ENCODE data around the gene SYNPO2.
"Not testable (repeated sequence)": the region's sequence is repeated elsewhere in the genome, so short reads cannot be mapped to it uniquely, and the experiment has no call there.

SYNPO2 gene

GRCh38 chr4:118888666-118889311 is at the start of gene SYNPO2:
TSS of gene SYNPO2 (plus strand) at chr4:118888854. CDS start at chr4:118889037, 183 bp downstream.
- DNase-seq (ENCODE audit: low read depth), result no peak

GRCh38 chr4:118839221-118839927 is 49.3 kb upstream of the SYNPO2 start:
- no peak for DNase-seq (ENCODE audit: low read depth)

GRCh38 chr4:118842055-118842454 is 46.6 kb upstream of the SYNPO2 start:
- no peak for DNase-seq (ENCODE audit: low read depth)

GRCh38 chr4:118843237-118843636 is 45.4 kb upstream of the SYNPO2 start:
- DNase-seq (ENCODE audit: low read depth), result no peak

GRCh38 chr4:118845552-118846050 is 43.1 kb upstream of the SYNPO2 start:
- no peak for DNase-seq (ENCODE audit: low read depth)

- no peak for DNase-seq (ENCODE audit: low read depth)
Observed at GRCh38 chr4:118846979-118847378, 41.7 kb upstream of the SYNPO2 start.

- DNase-seq (ENCODE audit: low read depth), result no peak
Observed at GRCh38 chr4:118848242-118848641, 40.4 kb upstream of the SYNPO2 start.

- no peak for DNase-seq (ENCODE audit: low read depth)
Observed at GRCh38 chr4:118848901-118849300, 39.8 kb upstream of the SYNPO2 start.

- DNase-seq (ENCODE audit: low read depth), result no peak
Observed at GRCh38 chr4:118849867-118850487, 38.7 kb upstream of the SYNPO2 start.

GRCh38 chr4:118850488-118851173 is 38.0 kb upstream of the SYNPO2 start:
- DNase-seq (ENCODE audit: low read depth), result peak; percentile 3

GRCh38 chr4:118857760-118858159 is 30.9 kb upstream of the SYNPO2 start:
- DNase-seq (ENCODE audit: low read depth), result no peak

- DNase-seq (ENCODE audit: low read depth), result no peak
Observed at GRCh38 chr4:118858779-118859178, 29.9 kb upstream of the SYNPO2 start.

GRCh38 chr4:118865091-118865708 is 23.5 kb upstream of the SYNPO2 start:
- no peak for DNase-seq (ENCODE audit: low read depth)

- DNase-seq (ENCODE audit: low read depth), result no peak
Observed at GRCh38 chr4:118866442-118866841, 22.2 kb upstream of the SYNPO2 start.

- no peak for DNase-seq (ENCODE audit: low read depth)
Observed at GRCh38 chr4:118867311-118868067, 21.2 kb upstream of the SYNPO2 start.

GRCh38 chr4:118869808-118870342 is 18.8 kb upstream of the SYNPO2 start:
- DNase-seq (ENCODE audit: low read depth), result no peak

GRCh38 chr4:118872181-118872580 is 16.5 kb upstream of the SYNPO2 start:
- DNase-seq (ENCODE audit: low read depth), result no peak

- DNase-seq (ENCODE audit: low read depth), result no peak
Observed at GRCh38 chr4:118877797-118878196, 10.9 kb upstream of the SYNPO2 start.

GRCh38 chr4:118878507-118878906 is 10.1 kb upstream of the SYNPO2 start:
- not testable (repeated sequence) for DNase-seq (ENCODE audit: low read depth)

- no peak for DNase-seq (ENCODE audit: low read depth)
Observed at GRCh38 chr4:118879409-118879808, 9.2 kb upstream of the SYNPO2 start.
